Endothelial cell (in vitro differentiated cells): ENCODE data around the gene RNF133. TPM values are rescaled to one million over a fixed set of nuclear protein-coding genes. Genes with fewer than 3 reads are reported as not detected.

Experiments used
- DNase-seq: peaks from one replicate; pipeline ENCODE4 v3.0.0; 2021; ENCODE audit warnings: low spot score
- H3K27ac Mint-ChIP-seq: one replicate; pipeline ENCODE4 v1.8.0; 2021; ENCODE audit warnings: mixed read lengths, inconsistent platforms; ENCODE audit not compliant: unreplicated experiment
- H3K27me3 Mint-ChIP-seq: one replicate; pipeline ENCODE4 v1.8.0; 2021; ENCODE audit warnings: mild to moderate bottlenecking, moderate library complexity, mixed read lengths, inconsistent platforms; ENCODE audit not compliant: unreplicated experiment
- H3K36me3 Mint-ChIP-seq: one replicate; pipeline ENCODE4 v1.8.0; 2021; ENCODE audit warnings: mild to moderate bottlenecking, low read depth, mixed read lengths, inconsistent platforms; ENCODE audit not compliant: unreplicated experiment
- H3K4me1 Mint-ChIP-seq: one replicate; pipeline ENCODE4 v1.8.0; 2021; ENCODE audit warnings: mild to moderate bottlenecking, mixed read lengths, inconsistent platforms; ENCODE audit not compliant: unreplicated experiment
- H3K4me3 Mint-ChIP-seq: one replicate; pipeline ENCODE4 v1.8.0; 2021; ENCODE audit warnings: mild to moderate bottlenecking, mixed read lengths, inconsistent platforms; ENCODE audit not compliant: unreplicated experiment
- H3K9me3 Mint-ChIP-seq: one replicate; pipeline ENCODE4 v1.8.0; 2021; ENCODE audit warnings: mixed read lengths, inconsistent platforms; ENCODE audit not compliant: unreplicated experiment
- total RNA-seq: library from RNA; stranded (reverse); fragmentation: NEBNext Ultra II Directional; extraction: Animal tissue kit (Norgen Biotek cat#: 25700); gene quantifications from one replicate; pipeline ENCODE4 v1.2.1, GENCODE V29; 2021; ENCODE audit not compliant: unreplicated experiment
- TF ChIP-seq, protein P1 (sequence below): fragments of 200-600 bp; sonication (generic); IDR thresholded peaks from one replicate; pipeline ENCODE4 v1.5.0; 2021; ENCODE audit warnings: antibody characterized with exemption; ENCODE audit not compliant: unreplicated experiment

The RNF133 gene
- total RNA-seq, 1 donor from 2014 or later: 0.49 TPM

- Mint-ChIP-seq H3K27me3 (peaks cover 3% of the 10 kb centered on the region), H3K36me3 (no peaks in the 10 kb centered on the region), H3K27ac (no peak overlapping the region), H3K4me1 (no peaks in the 10 kb centered on the region), H3K9me3 (no peaks in the 10 kb centered on the region), H3K4me3 (no peak overlapping the region)
- no peak for DNase-seq
- TF ChIP-seq, protein P1, sequence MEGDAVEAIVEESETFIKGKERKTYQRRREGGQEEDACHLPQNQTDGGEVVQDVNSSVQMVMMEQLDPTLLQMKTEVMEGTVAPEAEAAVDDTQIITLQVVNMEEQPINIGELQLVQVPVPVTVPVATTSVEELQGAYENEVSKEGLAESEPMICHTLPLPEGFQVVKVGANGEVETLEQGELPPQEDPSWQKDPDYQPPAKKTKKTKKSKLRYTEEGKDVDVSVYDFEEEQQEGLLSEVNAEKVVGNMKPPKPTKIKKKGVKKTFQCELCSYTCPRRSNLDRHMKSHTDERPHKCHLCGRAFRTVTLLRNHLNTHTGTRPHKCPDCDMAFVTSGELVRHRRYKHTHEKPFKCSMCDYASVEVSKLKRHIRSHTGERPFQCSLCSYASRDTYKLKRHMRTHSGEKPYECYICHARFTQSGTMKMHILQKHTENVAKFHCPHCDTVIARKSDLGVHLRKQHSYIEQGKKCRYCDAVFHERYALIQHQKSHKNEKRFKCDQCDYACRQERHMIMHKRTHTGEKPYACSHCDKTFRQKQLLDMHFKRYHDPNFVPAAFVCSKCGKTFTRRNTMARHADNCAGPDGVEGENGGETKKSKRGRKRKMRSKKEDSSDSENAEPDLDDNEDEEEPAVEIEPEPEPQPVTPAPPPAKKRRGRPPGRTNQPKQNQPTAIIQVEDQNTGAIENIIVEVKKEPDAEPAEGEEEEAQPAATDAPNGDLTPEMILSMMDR: no peak
These were observed 20.2 kb upstream of the RNF133 start for GRCh38 chr7:122719010-122719578.

DNA sequence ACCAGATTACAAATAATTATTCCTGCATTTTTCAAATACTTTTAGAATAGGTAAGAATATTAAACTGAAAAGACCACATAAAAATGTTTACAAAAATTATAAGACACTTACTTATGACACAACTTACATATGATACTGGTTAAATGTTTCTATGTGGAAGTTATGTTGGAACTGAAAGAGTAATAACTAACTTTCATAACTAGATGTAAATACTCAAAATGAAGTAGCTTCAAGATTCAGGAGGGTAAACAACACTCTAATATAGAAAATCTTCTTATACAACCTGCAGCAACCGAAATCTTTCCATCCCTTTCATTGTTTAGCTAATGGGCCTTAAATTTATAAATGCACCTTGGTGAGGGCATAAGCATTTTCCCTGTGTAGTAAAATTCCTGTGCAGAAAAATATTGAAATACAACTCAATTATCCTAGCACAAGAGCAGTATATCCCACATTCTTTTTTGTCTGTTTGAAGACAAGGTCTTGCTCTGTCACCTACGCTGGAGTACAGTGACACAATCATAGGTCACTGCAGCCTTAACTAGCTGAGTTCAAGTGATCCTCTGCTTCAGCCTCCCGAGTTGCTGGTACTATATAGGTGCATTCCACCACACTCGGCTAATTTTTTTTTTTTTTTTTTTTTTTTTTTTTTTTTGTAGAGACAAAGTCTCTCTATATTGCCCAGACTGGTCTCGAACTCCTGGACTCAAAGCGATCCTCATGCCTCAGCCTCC is 18.6 kb upstream of the RNF133 start:
- DNase-seq: no peak
- Mint-ChIP-seq H3K27ac (no peak overlapping the region), H3K4me3 (no peak overlapping the region), H3K4me1 (no peaks in the 10 kb centered on the region), H3K36me3 (no peaks in the 10 kb centered on the region), H3K27me3 (peaks cover 3% of the 10 kb centered on the region), H3K9me3 (no peaks in the 10 kb centered on the region)
- TF ChIP-seq, protein P1: no peak

DNA sequence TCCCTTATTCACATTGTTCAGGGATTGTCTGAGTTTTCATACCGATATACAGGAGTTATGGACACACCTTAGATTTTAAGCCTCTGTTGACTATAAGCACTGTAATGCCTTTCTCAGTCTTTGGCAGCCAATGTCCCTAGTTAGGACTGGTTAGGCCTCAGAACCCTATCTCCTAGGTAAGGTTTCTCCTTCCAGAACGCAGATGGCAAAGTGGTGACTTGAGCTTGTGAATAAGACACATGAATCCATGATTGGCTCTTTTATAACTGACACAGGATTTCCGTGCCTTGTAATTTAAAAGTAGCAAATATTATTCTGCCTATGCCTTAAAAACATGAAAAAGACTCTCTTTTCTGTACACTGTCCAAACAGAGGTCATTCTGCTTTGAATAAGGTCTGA is 16.3 kb upstream of the RNF133 start:
- Mint-ChIP-seq H3K36me3 (no peaks in the 10 kb centered on the region), H3K4me1 (no peaks in the 10 kb centered on the region), H3K27me3 (peaks cover 3% of the 10 kb centered on the region), H3K27ac (no peak overlapping the region), H3K4me3 (no peak overlapping the region), H3K9me3 (no peaks in the 10 kb centered on the region)
- TF ChIP-seq, protein P1: no peak
- DNase-seq: no peak

- H3K4me1 Mint-ChIP-seq: no peaks in the 10 kb centered on the region
- no peak for DNase-seq
- no peaks in the 10 kb centered on the region for H3K36me3 Mint-ChIP-seq
- TF ChIP-seq, protein P1: no peak
- no peaks in the 10 kb centered on the region for H3K27me3 Mint-ChIP-seq
- H3K4me3 Mint-ChIP-seq: no peak overlapping the region
- H3K9me3 Mint-ChIP-seq: no peaks in the 10 kb centered on the region
- H3K27ac Mint-ChIP-seq: no peak overlapping the region
These were observed 12.0 kb upstream of the RNF133 start for GRCh38 chr7:122710916-122711315.

- Mint-ChIP-seq H3K4me3 (no peak overlapping the region), H3K27ac (no peak overlapping the region), H3K4me1 (no peaks in the 10 kb centered on the region), H3K9me3 (no peaks in the 10 kb centered on the region), H3K36me3 (no peaks in the 10 kb centered on the region), H3K27me3 (no peaks in the 10 kb centered on the region)
- DNase-seq: no peak
- TF ChIP-seq, protein P1: no peak
These were observed 11.2 kb upstream of the RNF133 start for GRCh38 chr7:122709930-122710646.
